Measurements from ENCODE around the gene CLECL1.
"Not testable (repeated sequence)": the region's sequence is repeated elsewhere in the genome, so short reads cannot be mapped to it uniquely, and the experiment has no call there.

The CLECL1 gene

GRCh38 chr12:9719790-9720189 is 13.1 kb downstream of the CLECL1 start:
- DNase-seq, result no peak

GRCh38 chr12:9718968-9719367 is 13.9 kb downstream of the CLECL1 start:
- no peak for DNase-seq

DNA sequence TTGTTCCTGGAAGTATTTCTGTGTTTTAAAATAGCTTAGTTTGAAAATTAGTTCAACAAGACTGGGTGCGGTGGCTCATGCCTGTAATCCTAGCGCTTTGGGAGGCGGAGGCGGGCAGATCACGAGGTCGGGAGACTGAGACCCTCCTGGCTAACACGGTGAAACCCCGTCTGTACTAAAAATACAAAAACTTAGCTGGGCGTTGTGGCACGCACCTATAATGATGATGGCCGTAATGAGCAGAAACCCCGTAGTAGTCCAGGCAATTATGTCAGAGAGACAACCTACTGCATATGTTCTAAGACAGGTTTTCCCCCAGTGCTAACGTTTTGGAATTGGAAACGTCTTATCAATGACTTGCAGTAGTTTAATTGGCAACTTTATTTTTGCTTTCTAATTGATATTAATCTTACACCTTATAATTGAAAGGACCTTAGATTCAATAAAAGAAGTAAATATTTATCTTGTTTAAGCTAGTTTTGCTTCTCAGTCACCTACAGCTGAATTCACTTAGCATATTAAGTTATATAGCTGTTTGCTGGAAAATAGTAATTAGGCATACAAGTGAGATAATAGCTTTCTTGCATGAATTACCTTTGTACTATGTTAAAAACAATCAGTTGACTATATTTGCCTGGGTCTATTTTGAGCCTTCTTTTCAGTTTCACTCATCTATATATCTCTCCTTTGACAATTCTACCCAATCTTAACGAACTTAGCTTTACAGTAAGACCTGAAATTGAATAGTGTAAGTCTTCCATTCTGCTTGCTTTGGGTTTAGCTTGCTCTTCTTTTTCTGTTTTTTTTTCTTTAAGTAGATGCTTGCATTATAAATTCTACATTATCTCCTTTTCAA is 15.6 kb downstream of the CLECL1 start:
- no peak for DNase-seq

- not testable (repeated sequence) for DNase-seq
These were observed 19.8 kb downstream of the CLECL1 start for GRCh38 chr12:9713032-9713558.

DNA sequence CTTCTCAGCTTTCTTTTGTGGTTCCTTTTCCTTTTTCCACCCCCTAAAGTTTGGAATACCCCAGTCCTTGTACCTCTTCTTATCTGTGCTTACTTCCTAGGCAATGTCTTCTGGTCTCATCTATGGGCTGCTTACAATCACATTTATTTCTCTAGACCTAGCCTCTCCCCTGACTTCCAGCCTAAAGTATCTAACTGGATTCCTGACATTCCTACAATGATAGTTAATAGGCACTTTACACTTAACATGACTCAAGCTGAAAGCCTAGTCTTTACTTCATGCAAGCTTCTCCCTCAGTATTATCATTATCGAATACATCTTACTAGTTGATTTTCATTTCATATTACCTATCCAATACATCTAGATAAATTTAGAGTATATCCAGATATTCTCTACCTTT is 21.2 kb downstream of the CLECL1 start:
- no peak for DNase-seq

DNA sequence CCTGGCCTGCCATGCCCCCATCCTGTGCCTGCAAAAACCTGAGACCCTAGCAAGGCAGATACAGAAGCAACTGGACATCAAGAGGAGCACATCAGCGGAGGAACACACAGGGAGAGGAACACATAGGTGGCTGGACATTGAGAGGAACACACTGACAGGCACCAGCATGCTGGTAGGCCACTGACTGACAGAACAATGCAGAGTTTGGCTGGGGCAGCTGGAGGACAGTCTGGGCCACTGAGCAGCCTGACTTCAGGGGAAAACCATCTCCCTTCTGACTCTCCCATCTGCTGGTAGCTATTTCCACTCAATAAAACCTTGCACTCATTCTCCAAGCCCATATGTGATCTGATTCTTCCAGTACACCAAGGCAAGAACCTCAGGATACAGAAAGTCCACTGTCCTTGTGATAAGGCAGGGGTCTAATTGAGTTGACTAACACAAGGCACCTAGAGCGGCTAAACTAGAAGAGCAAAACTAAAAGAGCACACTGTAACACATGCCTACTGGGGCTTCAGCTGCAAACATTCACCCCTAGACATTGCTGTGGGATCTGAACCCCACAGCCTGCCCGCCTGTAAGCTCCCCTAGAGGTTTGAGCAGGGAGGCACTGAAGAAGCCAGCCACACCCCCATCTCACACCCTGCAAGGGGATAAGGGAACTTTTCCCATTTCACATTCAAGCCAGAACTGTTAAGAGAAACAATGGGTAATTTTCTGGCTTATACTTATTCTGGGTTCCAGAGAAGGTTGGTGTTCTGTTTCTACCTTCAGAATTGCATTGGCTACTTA is 22.1 kb downstream of the CLECL1 start:
- no peak for DNase-seq

- no peak for DNase-seq
These were observed 24.0 kb downstream of the CLECL1 start for GRCh38 chr12:9708853-9709252.

DNA sequence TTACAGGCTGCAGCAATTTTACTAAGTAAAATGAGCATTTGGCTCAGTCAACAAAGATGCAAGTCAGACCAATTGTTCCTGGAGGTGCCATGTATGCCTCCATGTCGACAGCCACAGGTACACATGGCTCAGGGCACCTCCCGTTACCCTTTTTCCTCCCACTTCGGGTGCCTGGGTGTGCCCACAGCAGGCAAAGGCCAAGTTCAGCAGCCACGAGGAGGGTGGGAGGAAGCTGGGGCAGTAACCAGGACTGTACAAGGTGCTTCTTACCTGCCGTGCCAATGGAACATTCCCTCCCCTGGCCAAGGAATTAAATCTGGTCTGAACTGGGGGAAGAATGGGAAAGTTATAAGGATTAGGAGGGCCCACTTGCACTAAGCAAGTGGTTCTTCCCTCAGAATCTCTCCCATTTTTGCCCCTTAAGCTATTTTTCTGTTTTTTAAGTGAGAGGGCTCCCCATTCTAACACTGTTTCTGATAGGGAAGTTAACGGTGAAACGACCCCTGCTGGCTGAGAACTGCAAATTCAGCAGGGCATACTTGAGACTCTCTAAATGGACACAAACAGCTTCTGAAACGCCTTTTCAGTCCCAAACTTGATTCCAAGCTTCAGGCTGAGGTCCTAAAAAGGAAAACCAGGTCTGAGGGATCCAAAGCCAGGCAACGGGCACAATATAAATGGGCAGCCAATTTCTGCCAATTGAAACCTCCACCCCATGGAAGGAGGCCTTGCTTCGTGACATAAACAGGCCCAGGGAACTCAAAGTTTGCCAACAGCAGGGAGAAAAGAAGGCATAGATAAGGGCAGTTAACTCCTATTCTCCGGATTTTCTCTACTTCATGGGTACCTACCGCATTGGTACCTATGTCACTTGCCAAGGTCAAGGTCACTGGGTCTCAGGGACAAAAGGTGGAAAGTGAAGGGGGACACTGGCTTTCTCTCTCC is 24.8 kb downstream of the CLECL1 start:
- no peak for DNase-seq

GRCh38 chr12:9707356-9707755 is 25.5 kb downstream of the CLECL1 start:
- no peak for DNase-seq

GRCh38 chr12:9706086-9706685 is 26.7 kb downstream of the CLECL1 start:
- no peak for DNase-seq

GRCh38 chr12:9704561-9704960 is 28.3 kb downstream of the CLECL1 start:
- not testable (repeated sequence) for DNase-seq

DNA sequence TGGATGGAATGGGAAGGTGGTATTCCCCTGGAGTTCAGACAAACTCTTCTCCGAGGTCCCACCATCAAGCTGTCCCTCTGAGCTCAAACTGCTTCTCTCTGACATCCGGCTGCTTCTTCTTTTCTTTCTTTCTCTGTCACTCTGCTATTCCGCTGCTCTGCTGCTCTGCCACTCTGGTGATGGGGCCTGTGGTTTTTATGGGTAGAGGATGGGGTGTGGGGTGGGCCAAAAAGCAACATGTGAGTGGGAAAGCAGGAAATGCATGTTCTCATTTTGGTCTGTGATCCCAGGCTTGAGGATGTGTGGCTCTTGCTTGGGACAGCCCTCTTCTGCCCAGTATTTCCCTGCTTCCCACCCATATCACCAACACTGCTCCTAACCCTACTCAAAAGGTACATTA is 30.6 kb downstream of the CLECL1 start:
- no peak for DNase-seq

- no peak for DNase-seq
These were observed 31.3 kb downstream of the CLECL1 start for GRCh38 chr12:9701380-9702154.

DNA sequence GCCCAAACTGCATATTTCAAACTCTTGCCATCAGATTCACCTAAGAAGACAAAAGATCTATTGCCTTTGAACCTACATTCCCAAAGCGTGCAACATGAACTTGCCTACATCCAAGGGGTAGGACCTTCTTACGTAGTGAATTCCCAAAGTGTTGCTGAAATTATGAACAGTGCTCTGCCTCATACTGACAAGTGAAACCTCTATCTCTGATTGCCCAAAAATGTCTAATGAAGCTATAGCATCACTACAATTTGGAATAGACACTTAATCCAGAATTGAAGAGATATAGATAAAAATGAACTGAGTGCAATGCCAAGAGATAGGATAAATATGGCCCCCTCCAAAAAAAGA is 32.3 kb downstream of the CLECL1 start:
- DNase-seq, result no peak

- no peak for DNase-seq
These were observed 32.8 kb downstream of the CLECL1 start for GRCh38 chr12:9699898-9700605.

GRCh38 chr12:9699269-9699897 is 33.5 kb downstream of the CLECL1 start:
- no peak for DNase-seq

DNA sequence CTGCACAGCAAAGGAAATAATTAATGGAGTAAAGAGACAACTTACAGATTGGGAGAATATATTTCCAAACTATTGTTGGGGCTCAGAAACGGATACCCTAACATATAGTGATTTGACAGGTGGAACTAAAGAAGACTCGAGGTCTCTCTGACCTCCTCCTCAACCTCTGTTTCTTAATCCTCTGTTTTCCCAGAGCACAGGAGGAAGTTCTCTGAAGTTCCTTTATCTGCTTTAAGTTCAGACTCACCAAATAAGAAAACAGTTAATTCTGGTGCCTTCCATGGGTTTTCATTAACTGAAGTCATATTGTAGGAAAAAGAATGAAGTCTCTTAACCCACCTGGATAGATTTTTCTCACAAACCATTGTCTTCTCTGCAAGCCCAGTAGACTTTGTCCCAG is 34.2 kb downstream of the CLECL1 start:
- no peak for DNase-seq

DNA sequence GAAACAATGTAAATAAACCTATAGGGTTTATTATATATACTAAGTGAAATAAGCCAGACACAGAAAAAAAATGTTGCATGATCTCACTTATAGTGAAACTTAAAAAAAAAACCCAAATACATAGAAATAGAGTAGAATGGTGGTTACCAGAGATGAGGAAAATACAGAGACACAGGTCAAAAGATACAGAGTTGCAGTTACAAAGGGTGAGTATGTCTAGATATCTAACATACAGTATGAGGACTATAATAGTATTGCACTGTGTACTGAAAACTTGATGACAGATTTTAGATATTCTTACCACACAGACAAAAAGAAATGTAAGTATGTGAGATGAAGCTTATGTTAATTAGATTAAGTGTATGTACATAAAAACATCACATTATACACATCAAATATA is 35.3 kb downstream of the CLECL1 start:
- DNase-seq, result no peak

DNA sequence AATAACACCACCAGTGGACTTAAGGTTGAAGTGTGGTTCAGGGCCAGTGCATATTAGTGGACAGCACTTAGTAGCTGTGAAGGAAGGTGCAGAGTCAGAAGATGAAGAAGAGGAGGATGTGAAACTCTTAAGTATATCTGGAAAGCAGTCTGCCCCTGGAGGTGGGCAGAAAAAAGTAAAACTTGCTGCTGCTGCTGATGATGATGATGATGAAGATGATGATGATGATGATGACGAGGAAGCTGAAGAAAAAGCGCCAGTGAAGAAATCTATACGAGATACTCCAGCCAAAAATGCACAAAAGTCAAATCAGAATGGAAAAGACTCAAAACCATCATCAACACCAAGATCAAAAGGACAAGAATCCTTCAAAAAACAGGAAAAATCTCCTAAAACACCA is 37.2 kb downstream of the CLECL1 start:
- not testable (repeated sequence) for DNase-seq

- not testable (repeated sequence) for DNase-seq
These were observed 37.7 kb downstream of the CLECL1 start for GRCh38 chr12:9695150-9695549.
